Activated T-helper 2 cell treated with anti-CD3 and anti-CD28 coated beads, Interferon-gamma antibody, Interleukin-2, Interleukin-4, amounts not matched to agents 10 μg/mL and 5 μg/mL and 100 μg/mL, durations not matched to agents 14 hours and 24 hours and 36 hours (primary cell): Measurements from ENCODE around the gene KCNG2. TPM values are rescaled to one million over a fixed set of nuclear protein-coding genes. Genes with fewer than 3 reads are reported as not detected.

Experiments used
- DNase-seq: peaks from one replicate; pipeline ENCODE4 v3.0.0; 2021; ENCODE audit warnings: low spot score
- H3K27ac Mint-ChIP-seq: one replicate; pipeline ENCODE4 v1.8.0; 2021; ENCODE audit warnings: mixed read lengths
- H3K27me3 Mint-ChIP-seq: one replicate; pipeline ENCODE4 v1.8.0; 2021; ENCODE audit warnings: low read depth, mixed read lengths
- H3K36me3 Mint-ChIP-seq: one replicate; pipeline ENCODE4 v1.8.0; 2021; ENCODE audit warnings: low read depth, mixed read lengths
- H3K4me1 Mint-ChIP-seq: one replicate; pipeline ENCODE4 v1.8.0; 2021; ENCODE audit warnings: low read depth, mixed read lengths
- H3K4me3 Mint-ChIP-seq: one replicate; pipeline ENCODE4 v1.8.0; 2021; ENCODE audit warnings: low read depth, mild to moderate bottlenecking, moderate library complexity, mixed read lengths
- H3K9me3 Mint-ChIP-seq: one replicate; pipeline ENCODE4 v1.8.0; 2021; ENCODE audit warnings: mixed read lengths
- intact Hi-C: fragments of 100-400 bp; cut with micrococcal nuclease; formaldehyde crosslinking; loops from one replicate; pipeline ENCODE4 v1.15.1; 2023
- total RNA-seq: library from RNA; stranded (reverse); gene quantifications from 2 replicates; pipeline ENCODE4 v1.2.3, GENCODE V29; 2022

KCNG2 gene
- total RNA-seq, 1 donor from 2014 or later, result not detected

DNA sequence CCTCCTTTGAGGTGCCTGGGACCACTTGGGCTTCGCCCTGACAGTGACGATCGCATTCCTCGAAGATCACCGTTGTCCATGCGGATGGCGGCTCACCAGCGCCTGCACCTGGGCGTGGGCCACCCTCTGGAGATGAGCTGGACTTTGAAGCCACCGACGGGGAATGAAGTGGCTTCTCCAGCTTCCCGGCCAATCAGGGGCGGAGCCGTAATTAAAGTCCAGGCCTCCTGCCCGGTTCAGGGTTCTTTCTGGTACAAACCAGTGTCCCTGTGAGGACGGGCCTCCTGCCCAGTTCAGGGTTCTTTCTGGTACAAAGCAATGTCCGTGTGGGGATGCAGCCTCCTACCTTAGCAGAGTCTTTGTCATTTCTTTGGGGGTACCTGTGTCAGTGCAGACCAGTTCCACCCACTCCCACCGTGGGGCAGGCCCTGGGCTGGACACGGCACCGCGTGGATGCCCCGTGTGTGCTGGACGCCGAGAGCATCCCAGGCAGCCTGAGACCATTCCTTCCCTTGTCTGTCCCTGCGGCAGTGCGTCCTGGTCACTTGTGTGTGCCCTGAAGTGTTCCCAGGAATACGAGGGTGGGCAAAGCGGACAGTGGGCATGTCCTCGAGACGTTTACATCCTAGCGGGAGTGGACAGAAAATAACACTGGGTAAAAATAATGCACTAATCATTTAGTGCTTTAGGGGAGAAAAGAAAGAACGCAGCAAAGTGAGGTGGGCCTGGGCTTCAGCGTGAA is 55.0 kb downstream of the KCNG2 start:
- Mint-ChIP-seq H3K4me3 (no peak overlapping the region), H3K27ac (no peak overlapping the region), H3K27me3 (peaks cover 1% of the 10 kb centered on the region), H3K36me3 (no peaks in the 10 kb centered on the region), H3K9me3 (no peaks in the 10 kb centered on the region), H3K4me1 (no peaks in the 10 kb centered on the region)
- DNase-seq, result no peak
- intact Hi-C loops, result no loop called here

DNA sequence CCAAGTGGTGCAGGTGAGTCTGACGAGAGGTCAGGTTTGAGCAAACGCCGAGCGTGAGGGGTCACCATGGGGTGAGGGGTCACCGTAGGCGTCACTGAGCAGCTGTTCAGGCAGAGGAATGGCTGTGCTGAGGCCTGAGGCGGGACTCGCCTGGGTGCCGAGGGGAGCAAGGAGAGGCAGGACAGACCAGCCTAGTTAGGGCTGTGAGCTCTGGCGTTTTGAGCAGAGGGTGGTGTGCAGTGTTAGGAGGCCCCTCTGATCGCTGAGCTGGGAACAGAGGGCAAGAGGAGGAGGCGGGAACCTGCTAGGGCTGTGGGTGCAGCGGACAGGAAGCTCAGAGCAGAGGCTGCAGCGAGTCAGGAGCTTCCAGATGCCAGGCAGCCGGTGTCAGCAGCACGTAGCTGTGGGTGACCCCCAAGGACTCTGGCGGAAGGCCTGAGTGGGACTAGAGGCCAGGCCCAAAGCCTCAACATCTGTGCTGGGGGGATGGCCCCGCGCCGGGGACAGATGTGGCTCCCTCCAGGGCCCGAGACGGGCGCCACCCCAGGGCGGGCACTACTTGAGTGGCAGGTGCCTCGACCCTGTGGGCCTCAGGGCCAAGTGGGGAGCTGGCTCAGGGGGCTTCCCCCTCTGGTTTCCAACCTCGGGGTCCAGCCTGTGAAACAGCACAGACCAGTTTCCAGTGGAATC is 55.7 kb downstream of the KCNG2 start:
- Mint-ChIP-seq H3K36me3 (no peaks in the 10 kb centered on the region), H3K27ac (no peak overlapping the region), H3K27me3 (peaks cover 1% of the 10 kb centered on the region), H3K9me3 (no peaks in the 10 kb centered on the region), H3K4me3 (no peak overlapping the region), H3K4me1 (no peaks in the 10 kb centered on the region)
- DNase-seq, result no peak
- intact Hi-C loops, result no loop called here

DNA sequence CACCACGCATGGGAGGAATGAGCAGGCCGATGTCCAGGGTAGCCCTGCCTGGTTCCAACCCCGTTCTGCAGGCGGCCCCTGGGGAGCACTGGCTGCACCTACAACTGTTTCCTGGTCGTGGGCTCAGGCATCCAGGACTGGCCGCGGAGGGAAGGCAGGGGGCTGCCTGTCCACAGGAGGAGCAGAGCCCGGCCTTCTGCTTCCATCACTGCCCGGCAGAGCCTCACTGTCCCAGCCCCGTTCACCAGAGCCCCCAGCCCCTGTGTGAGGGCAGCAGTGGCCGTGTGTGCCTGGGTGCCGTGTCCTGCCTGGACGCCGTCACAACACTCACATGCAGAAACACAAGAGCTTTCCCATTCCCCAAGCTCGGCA is 56.2 kb downstream of the KCNG2 start:
- no peak for DNase-seq
- Mint-ChIP-seq H3K36me3 (no peaks in the 10 kb centered on the region), H3K9me3 (no peaks in the 10 kb centered on the region), H3K4me1 (no peaks in the 10 kb centered on the region), H3K27me3 (peaks cover 1% of the 10 kb centered on the region), H3K4me3 (no peak overlapping the region), H3K27ac (no peak overlapping the region)
- intact Hi-C loops, result no loop called here

DNA sequence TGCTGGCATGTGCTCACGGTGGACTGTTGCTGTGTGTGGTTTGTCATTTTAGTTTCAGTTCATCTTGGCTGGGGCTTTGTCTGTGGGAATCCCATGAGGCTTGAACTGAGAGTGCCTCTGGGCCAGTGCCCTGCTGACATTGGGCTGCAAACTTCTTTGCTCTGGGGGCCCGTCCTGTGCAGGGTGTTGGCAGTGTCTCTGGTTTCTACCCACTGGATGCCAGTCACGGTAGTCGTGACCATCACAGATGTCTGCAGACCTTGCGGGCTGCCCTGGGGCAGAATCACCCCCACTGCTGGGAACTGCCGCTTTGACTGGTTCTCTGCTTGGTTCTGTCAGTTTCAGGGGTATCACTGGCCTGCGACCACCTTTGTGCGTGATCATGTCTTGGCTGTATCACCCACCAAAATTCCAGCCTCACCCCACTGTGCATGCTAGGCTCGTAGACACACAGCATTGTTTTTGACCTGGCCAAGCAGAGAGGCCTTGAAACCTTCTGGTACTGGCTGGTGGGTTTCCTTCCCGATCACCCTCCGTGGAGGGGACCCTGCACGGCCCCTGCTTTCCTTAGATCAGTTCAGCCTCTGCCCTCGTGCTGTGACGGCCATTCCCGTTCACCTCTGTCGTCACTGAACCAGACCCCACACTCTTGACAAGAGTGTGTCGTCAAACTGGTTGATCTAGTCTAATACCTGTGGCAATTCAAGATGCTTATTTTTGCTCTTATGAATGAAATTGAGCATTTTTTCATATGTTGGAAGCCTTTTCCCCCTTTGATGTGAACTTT is 57.6 kb downstream of the KCNG2 start:
- DNase-seq, result no peak
- intact Hi-C loops, result no loop called here
- Mint-ChIP-seq H3K27me3 (peaks cover 1% of the 10 kb centered on the region), H3K36me3 (no peaks in the 10 kb centered on the region), H3K4me1 (no peaks in the 10 kb centered on the region), H3K9me3 (no peaks in the 10 kb centered on the region), H3K4me3 (no peak overlapping the region), H3K27ac (no peak overlapping the region)

DNA sequence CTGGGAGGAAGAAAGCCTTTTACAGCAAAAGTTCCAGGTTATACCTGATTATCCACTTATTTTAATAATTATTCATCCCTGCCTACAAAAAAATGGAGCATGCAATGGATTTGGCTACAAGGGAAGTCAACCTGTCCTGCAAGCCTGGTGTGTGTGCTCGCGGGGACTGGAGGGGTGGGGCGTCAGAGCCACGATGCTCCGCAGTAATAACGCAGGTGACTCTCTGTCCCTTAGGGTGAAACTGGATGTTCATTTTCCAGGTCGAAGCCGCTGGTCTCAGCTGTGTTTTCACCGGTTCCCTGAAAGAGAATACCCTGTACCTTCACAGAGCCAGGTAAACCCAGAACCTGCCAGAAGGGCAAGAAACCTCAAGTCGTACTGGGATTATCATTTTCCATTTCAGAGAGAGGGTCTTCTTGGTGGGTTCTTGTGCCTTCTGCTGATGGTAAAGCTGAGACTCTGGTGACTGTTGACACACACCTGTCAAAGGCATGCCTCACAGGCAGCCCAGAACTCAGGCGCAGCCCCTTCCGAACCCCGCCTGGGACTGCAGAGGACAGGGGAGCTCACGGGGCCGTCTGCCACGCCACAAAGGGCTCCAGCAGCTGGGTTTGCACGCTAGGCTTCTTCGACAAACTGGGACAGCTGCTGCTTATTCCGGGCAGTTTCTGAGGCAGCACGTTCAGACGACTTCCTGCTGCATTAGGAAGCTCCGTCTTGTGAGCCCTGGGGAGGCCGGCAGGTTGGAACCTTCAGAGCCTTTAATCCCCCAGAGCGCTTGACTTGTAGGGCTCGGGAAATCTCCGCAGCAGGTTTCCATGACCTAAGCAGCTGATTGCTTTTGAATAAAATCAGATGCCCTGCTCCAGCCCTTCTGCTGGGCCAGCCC is 58.6 kb downstream of the KCNG2 start:
- intact Hi-C loops, result no loop called here
- Mint-ChIP-seq H3K27me3 (peaks cover 1% of the 10 kb centered on the region), H3K9me3 (no peaks in the 10 kb centered on the region), H3K36me3 (no peaks in the 10 kb centered on the region), H3K4me3 (no peak overlapping the region), H3K4me1 (no peaks in the 10 kb centered on the region), H3K27ac (no peak overlapping the region)
- no peak for DNase-seq

DNA sequence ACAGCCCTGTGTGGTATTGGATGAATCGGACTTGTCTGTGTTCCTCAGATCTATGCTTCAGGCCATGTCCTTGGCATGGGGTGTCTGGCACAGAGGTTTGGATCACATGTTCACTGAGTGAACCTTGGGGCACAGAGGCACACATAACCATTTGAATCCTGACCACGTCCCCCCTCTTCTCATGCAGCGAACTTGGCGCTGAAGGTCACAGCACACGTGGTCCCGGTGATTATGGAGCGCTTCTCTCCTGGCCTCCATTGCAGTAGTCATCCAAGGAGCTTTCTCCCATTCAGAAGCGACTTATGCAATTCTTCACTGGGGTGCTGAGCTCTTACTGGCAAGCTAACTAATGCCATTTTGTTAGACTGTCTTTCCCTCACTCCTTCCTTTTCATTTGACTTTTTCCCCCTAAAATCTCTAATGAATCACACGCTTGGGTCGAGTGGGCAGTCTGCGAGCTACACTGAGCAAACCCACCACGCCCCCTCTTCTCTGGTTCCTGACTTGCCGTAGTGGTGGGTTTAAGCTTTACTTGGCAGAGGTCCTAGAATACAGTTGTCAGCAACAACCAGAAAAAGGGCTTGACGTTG is 59.4 kb downstream of the KCNG2 start:
- Mint-ChIP-seq H3K4me3 (no peak overlapping the region), H3K4me1 (no peaks in the 10 kb centered on the region), H3K36me3 (no peaks in the 10 kb centered on the region), H3K9me3 (peaks cover 8% of the 10 kb centered on the region), H3K27ac (no peak overlapping the region), H3K27me3 (peaks cover 4% of the 10 kb centered on the region)
- no peak for DNase-seq
- intact Hi-C loops, result no loop called here

DNA sequence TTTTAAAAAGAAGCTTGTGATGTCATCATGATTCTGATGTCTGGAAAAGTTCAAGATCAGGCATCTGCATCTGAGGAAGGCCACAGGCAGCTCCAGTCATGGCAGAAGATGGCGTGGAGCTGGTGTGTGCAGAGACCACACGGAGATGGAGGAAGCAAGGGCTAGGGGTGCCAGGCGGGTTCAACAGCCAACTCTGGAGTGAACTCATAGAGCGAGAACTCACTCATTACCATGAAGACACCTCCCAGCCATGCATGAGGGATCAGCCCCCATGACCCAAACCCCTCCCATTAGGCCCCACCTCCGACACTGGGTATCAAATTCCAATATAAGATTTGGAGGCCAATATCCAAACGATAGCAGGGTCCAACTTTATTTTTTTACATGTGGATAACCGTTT is 61.6 kb downstream of the KCNG2 start:
- H3K36me3 Mint-ChIP-seq, result no peaks in the 10 kb centered on the region
- DNase-seq, result no peak
- H3K27me3 Mint-ChIP-seq, result peaks cover 4% of the 10 kb centered on the region
- H3K4me3 Mint-ChIP-seq, result no peak overlapping the region
- peaks cover 8% of the 10 kb centered on the region for H3K9me3 Mint-ChIP-seq
- no peaks in the 10 kb centered on the region for H3K4me1 Mint-ChIP-seq
- no peak overlapping the region for H3K27ac Mint-ChIP-seq
- intact Hi-C loops, result no loop called here

DNA sequence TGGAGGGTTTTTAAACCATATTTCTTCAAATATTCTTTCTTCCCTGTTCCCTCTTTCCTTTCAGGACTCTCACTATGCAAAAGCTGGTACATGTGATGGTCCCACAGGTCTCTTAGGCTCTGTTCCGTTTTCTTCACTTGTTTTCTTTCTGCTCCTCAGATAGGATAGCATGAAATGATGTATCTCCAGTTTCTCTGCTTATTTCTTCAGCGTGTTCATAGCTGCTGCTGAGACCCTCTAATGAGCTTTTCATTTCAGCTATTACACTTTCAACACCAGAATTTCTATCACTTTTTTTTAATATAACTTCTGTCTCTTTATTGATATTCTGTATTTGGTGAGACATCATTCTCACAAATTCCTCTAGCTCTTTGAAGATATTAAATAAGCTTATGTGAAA is 63.9 kb downstream of the KCNG2 start:
- H3K4me3 Mint-ChIP-seq, result no peak overlapping the region
- DNase-seq, result no peak
- no peaks in the 10 kb centered on the region for H3K4me1 Mint-ChIP-seq
- intact Hi-C loops, result no loop called here
- H3K27me3 Mint-ChIP-seq, result peaks cover 3% of the 10 kb centered on the region
- no peak overlapping the region for H3K27ac Mint-ChIP-seq
- H3K9me3 Mint-ChIP-seq, result peaks cover 8% of the 10 kb centered on the region
- H3K36me3 Mint-ChIP-seq, result no peaks in the 10 kb centered on the region

DNA sequence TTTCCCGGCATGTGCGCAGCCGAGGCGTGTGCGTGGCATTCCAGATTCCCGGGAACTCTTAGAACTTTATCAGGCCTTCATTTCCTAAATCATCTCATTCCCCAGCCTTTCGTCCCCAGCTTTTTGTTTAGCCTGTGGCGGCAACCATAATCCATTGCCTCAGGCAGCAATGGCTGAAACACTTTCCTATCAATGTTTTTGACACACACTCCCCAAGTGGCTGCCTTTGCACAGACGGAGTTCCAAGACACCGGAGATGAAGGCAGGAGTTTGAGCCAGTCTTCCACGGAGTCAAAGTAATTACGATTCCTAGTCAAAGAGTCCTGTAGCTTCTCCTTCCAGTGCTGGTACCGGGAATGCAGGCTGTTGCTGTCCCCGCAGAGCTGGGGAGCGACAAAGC is 64.8 kb downstream of the KCNG2 start:
- no peaks in the 10 kb centered on the region for H3K36me3 Mint-ChIP-seq
- peaks cover 3% of the 10 kb centered on the region for H3K27me3 Mint-ChIP-seq
- intact Hi-C loops, result no loop called here
- DNase-seq, result no peak
- peaks cover 8% of the 10 kb centered on the region for H3K9me3 Mint-ChIP-seq
- H3K4me1 Mint-ChIP-seq, result no peaks in the 10 kb centered on the region
- no peak overlapping the region for H3K4me3 Mint-ChIP-seq
- H3K27ac Mint-ChIP-seq, result no peak overlapping the region

DNA sequence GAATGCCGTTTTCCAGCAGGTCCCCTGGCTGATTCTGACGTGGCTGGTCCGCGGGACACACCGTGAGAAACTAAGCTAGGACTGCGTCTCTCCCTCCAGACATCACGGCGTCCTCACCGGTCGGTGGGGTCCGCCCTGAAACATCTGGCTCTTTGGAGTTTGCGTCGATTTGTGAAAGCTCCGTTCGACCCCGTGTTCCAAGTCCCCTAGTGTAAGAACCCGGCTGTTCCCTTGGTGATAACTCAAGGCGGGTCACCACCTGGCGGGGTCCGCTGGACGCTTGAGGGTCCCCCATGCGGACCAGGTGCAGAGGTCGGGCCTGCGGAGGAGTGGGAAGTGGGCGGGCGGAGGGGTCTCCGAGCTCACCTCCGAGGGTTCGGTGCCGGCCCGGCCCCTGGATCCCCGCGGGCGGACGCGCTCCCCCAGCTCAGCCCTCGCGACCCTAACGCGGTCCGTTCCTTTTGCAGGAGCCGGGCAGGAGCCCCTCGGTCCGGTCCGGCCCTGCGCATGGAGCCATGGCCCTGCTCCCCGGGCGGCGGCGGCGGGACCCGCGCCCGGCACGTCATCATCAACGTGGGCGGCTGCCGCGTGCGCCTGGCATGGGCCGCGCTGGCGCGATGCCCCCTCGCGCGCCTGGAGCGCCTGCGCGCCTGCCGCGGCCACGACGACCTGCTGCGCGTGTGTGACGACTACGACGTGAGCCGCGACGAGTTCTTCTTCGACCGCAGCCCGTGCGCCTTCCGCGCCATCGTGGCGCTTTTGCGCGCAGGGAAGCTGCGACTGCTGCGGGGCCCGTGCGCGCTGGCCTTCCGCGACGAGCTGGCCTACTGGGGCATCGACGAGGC is 65.6 kb downstream of the KCNG2 start:
- DNase-seq, result no peak
- intact Hi-C loops, result no loop called here
- Mint-ChIP-seq H3K4me1 (no peaks in the 10 kb centered on the region), H3K36me3 (no peaks in the 10 kb centered on the region), H3K27ac (no peak overlapping the region), H3K9me3 (peaks cover 8% of the 10 kb centered on the region), H3K4me3 (no peak overlapping the region), H3K27me3 (peaks cover 3% of the 10 kb centered on the region)

DNA sequence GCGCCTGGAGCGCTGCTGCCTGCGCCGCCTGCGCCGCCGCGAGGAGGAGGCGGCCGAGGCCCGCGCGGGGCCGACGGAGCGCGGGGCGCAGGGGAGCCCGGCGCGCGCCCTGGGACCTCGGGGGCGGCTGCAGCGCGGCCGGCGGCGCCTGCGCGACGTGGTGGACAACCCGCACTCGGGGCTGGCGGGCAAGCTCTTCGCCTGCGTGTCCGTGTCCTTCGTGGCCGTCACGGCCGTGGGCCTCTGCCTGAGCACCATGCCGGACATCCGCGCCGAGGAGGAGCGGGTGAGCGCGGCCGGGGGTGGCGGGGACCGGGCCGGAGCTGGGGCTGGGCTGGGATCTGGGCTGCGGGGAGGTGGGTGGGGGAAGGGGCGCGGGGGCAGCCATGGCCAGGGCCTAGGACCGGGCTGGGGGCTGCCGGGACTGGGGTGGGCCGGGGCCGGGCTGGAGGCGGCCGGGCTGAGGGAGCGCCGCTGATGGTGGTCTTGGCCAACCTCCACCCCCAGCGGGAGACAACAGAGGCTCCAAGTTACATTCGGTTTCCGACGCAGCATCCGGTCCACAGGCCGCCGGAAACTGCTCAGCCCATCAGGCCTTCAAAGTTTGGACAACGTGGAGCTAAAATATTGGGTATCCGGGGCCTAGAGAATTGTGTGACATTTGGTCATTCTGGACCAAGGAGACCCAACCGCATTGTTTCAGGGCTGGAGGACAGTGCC is 66.4 kb downstream of the KCNG2 start:
- Mint-ChIP-seq H3K4me3 (no peak overlapping the region), H3K4me1 (no peaks in the 10 kb centered on the region), H3K27me3 (peaks cover 3% of the 10 kb centered on the region), H3K36me3 (no peaks in the 10 kb centered on the region), H3K27ac (no peak overlapping the region), H3K9me3 (peaks cover 8% of the 10 kb centered on the region)
- intact Hi-C loops, result no loop called here
- DNase-seq, result no peak
